ENCODE data around the gene KIAA0513.

- TF ChIP-seq CTCF (optimal IDR thresholded peaks at IDR 0.05 in 1 of 3, IDR thresholded peaks at IDR 0.05 in 1 of 3, conservative IDR thresholded peaks at IDR 0.05 in 1 of 3; ENCODE audit: extremely low read depth in 1 of 3, insufficient read depth in 2 of 3, low read length in 3 of 3) (no peak), EZH2 (IDR thresholded peaks at IDR 0.05; ENCODE audit: low read length) (no peak)
Measured at GRCh38 chr16:85031451-85031850, 3.9 kb downstream of the KIAA0513 start.
